GM21390 (cell line): Measurements from ENCODE around the gene MYO19.
"Not testable (repeated sequence)": the region's sequence is repeated elsewhere in the genome, so short reads cannot be mapped to it uniquely, and the experiment has no call there.

Experiments
- ATAC-seq: cut with Tn5 transposase; IDR thresholded peaks from one replicate; pipeline ENCODE4 v1.9.1; 2021; ENCODE audit not compliant: unreplicated experiment

MYO19 gene

GRCh38 chr17:36468903-36469635 is 65.6 kb downstream of the MYO19 start:
- ATAC-seq, result no peak

- ATAC-seq, result no peak
Observed at GRCh38 chr17:36464765-36465088, 69.9 kb downstream of the MYO19 start.

- ATAC-seq, result no peak
Observed at GRCh38 chr17:36463916-36464764, 70.5 kb downstream of the MYO19 start.

- no peak for ATAC-seq
Observed at GRCh38 chr17:36461330-36462110, 73.1 kb downstream of the MYO19 start.

GRCh38 chr17:36460265-36460937 is 74.3 kb downstream of the MYO19 start:
- no peak for ATAC-seq

- no peak for ATAC-seq
Observed at GRCh38 chr17:36459601-36460000, 75.1 kb downstream of the MYO19 start.

- no peak for ATAC-seq
Observed at GRCh38 chr17:36459045-36459444, 75.6 kb downstream of the MYO19 start.

GRCh38 chr17:36457701-36458100 is 77.0 kb downstream of the MYO19 start:
- not testable (repeated sequence) for ATAC-seq

GRCh38 chr17:36452888-36453287 is 81.8 kb downstream of the MYO19 start:
- ATAC-seq, result not testable (repeated sequence)

GRCh38 chr17:36449997-36450396 is 84.7 kb downstream of the MYO19 start:
- ATAC-seq, result not testable (repeated sequence)
